Epithelial cell of umbilical artery (primary cell): ENCODE data around the gene GJB3. TPM values are rescaled to one million over a fixed set of nuclear protein-coding genes. Genes with fewer than 3 reads are reported as not detected.

Experiments used
- total RNA-seq: library from RNA; depleted of rRNA; stranded (reverse); fragments of >200 nt; gene quantifications from 2 replicates; pipeline ENCODE4 v1.2.3, GENCODE V29; 2014

Gene GJB3
- not detected in 2 replicates for total RNA-seq

DNA sequence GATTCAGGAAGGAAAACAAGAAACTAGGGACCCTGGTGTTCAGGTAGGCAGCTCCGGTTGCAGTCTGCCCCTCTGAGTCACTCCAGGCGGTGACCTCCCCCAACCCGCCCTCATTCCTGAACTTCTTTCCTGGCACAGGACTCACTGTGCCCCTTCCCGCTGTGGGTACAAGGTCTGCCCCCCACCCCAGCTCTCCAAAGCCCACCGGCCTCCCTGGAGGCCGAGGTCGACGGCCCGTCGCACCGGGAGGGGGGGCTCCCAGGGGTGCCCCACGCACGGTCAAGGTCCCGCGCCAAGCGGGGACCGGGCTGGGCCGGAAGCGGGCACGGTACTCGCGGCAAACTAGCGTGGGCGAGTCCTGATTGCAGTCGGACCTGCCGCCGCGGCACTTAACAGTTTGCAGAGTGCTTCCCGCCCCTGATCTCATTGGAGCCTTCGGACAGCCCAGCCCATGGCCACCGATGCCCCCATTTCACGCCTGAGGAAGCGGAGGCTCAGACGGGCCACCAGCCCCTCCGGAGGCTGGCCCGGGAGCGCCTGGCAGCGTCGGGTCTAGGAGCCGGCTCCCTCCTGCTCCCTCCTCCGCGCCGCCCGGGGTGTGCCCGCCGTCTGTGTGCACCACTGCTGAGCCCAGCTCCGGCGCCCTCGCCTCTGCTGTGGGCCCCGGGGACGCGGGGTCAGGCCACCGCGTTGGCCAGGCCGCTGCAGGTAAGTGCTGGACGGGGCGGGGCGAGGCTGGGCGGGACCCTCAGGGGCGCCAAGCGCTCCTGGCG is at the start of gene GJB3:
GJB3 (plus strand) TSS at position 144 of the 773 bp plus-strand sequence. CDS start 3,549 bp downstream, outside the sequence.

DNA sequence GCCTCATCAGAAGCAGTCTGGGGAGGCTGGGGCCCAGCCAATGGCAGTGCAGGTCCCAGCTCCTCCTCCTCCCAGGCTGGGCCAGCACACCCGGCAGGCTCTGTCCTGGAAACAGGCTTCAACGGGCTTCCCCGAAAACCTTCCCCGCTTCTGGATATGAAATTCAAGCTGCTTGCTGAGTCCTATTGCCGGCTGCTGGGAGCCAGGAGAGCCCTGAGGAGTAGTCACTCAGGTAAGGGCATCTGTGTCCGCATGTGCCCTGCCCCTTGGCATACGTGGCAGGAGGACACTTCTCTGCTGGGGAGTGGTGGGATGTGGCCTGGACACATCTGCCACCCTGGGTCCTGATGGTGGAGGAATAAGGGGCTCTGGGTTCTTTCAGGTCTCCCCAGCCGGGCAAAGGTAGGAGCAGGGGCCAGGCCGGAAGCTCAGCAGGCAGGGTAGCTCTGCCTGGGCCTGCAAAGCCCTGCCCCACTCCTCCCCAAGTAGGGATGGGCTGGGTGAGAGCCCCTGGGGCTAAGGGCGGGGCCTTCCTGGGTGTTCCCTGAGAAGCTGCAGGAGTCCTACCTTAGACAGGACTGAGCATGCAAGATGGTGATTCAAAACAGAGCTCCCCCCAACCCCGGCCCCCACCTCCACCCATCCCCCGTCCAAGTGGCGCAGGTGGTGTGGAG is 25.9 kb upstream of the GJB3 start, which contains the start of gene GJB5:
GJB5 (plus strand) TSS at position 84 of the 674 bp plus-strand sequence. CDS start 2,284 bp downstream, outside the sequence.

DNA sequence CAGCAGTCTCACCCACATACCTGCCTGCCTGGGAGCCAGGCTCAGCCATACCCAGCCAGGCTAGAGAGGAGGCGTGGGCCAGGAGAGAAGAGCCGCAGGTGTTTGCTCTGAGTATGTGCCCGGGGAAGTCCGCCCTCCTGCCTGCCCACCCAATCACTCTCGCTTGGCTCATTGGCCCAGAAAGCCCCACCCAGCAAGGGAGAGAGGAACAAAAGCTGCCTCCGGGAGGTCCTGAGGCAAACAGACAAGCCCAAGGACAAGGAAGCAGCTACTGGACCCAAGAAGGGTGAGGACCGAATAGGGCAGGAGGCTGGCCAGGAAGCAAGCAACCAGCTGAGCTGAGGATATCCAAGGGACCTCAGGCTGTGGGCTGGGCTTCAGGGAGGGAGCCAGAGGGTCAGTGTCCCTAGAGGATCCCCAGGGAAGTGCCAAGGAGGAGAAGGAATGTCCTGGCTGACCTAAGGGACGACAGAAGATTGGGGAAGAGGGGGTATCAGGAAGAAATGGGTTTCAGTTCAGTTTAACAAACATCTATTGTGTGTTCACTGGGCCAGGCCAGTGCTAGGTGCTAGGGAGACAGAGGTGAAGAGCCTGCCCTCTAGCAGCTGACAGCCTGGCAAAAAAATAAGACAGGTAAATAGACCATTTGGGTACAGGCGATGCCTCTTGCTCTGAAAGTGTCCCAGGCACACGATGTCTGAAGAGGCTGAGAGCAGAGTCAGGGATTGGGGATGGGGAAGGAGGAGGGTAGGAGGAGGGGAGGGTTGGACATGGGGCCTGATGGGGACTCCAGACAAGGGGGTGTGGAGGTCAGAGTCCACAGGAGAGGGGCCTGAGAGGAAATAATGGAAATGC is 21.3 kb upstream of the GJB3 start, which contains the start of gene GJB4:
GJB4 (plus strand) TSS at position 238 of the 855 bp plus-strand sequence. CDS start 1,515 bp downstream, outside the sequence.

DNA sequence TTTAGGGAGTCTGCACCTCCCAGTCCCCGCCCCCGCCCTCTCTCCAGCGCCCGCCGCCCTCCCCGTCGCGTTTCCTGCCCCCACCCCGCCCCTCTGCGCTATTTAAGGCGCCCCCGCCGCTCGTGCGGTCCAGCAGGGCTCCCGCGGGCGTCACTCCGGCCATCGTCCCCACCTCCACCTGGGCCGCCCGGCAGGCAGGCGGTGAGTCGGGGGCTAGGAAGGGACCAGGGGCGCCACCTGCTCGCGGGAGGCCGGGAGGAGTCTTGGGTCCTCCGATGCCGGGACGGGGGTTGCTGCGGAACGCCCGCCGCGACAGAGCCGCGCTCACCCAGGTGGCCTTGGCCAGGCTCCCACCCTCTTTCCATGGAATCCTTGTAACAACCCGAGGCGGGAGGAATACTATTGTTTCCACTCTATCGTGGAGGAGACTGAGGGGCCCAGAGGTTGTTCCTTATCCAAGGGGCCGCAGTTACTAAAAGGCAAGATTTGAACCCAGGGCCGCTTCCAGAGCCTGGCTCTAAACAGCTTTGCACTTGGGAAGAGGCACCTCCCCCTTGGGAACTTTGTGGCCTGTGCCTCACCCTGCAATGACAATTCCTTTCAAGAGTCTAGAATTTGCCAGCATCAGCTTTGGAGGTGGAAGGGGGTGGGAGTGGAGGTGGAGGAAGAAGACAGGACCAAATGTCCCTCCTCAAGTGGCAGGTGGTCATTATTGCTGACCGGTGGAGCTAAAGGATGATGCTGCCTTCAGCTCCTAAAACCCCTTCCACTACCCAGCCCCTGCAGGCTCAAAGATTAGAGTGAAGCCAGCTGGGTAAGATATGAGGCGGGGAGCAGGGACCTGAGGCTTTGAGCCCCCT is 12.1 kb downstream of the GJB3 start, which contains the start of gene GJA4:
GJA4 (plus strand) TSS at position 132 of the 860 bp plus-strand sequence. CDS start 1,215 bp downstream, outside the sequence.

Other genes starting within 250 kb of the GJB3 start
- gene GJB5, start 26.2 kb upstream of the GJB3 start, total RNA-seq = not detected in 2 replicates
- gene GJB4, start 21.5 kb upstream of the GJB3 start, total RNA-seq = not detected in 2 replicates
- gene GJA4, start 11.8 kb downstream of the GJB3 start, total RNA-seq = 31.5 and 45.5 TPM in 2 replicates
- gene SMIM12, start 78.5 kb downstream of the GJB3 start, total RNA-seq = 39.7 and 41.9 TPM in 2 replicates
- gene DLGAP3, start 148.4 kb downstream of the GJB3 start, total RNA-seq = under 0.01 TPM in 1 of 2 replicates, not detected in the other
- 28.6 and 32.8 TPM in 2 replicates for gene TMEM35B, start 204.1 kb downstream of the GJB3 start, total RNA-seq